HL-60/S4 treated with phorbol 12-myristate 13-acetate at 8.2 ng/mL for 4 days and 3 days (cell line): ENCODE measurements around the gene NMRK2.
"Not testable (repeated sequence)": the region's sequence is repeated elsewhere in the genome, so short reads cannot be mapped to it uniquely, and the experiment has no call there.

Experiments used
- in situ Hi-C: fragments of 300-500 bp; cut with MboI; formaldehyde crosslinking; loops from 2 replicates; pipeline ENCODE4 v1.15.0; 2022; ENCODE audit warnings: low sequenced_read_pairs

The NMRK2 gene

GRCh38 chr19:3932931-3933810 is at the start of gene NMRK2:
Gene NMRK2, plus strand, starts transcription at chr19:3933069. Its CDS starts 603 bp downstream, at chr19:3933672.
- in situ Hi-C loops, result no loop called here

GRCh38 chr19:3890591-3890990 is 42.3 kb upstream of the NMRK2 start:
- in situ Hi-C loops, result no loop called here

GRCh38 chr19:3893509-3894179 is 39.2 kb upstream of the NMRK2 start:
- in situ Hi-C loops, result no loop called here

- in situ Hi-C loops, result not testable (repeated sequence)
Measured at GRCh38 chr19:3894959-3895358, 37.9 kb upstream of the NMRK2 start.

GRCh38 chr19:3895788-3896187 is 37.1 kb upstream of the NMRK2 start:
- in situ Hi-C loops, result no loop called here

- in situ Hi-C loops, result no loop called here
Measured at GRCh38 chr19:3897936-3898335, 34.9 kb upstream of the NMRK2 start.

GRCh38 chr19:3898426-3898825 is 34.4 kb upstream of the NMRK2 start:
- in situ Hi-C loops, result no loop called here

- in situ Hi-C loops, result no loop called here
Measured at GRCh38 chr19:3899531-3900294, 33.2 kb upstream of the NMRK2 start.

- in situ Hi-C loops, result no loop called here
Measured at GRCh38 chr19:3902317-3902973, 30.4 kb upstream of the NMRK2 start.

GRCh38 chr19:3904233-3904632 is 28.6 kb upstream of the NMRK2 start:
- in situ Hi-C loops, result no loop called here

GRCh38 chr19:3907626-3908265 is 25.1 kb upstream of the NMRK2 start:
- in situ Hi-C loops, result no loop called here

- in situ Hi-C loops, result no loop called here
Measured at GRCh38 chr19:3908266-3909054, 24.4 kb upstream of the NMRK2 start.

GRCh38 chr19:3910105-3910504 is 22.8 kb upstream of the NMRK2 start:
- in situ Hi-C loops, result no loop called here

GRCh38 chr19:3914199-3914598 is 18.7 kb upstream of the NMRK2 start:
- in situ Hi-C loops, result no loop called here

- in situ Hi-C loops, result no loop called here
Measured at GRCh38 chr19:3916033-3916432, 16.8 kb upstream of the NMRK2 start.

- in situ Hi-C loops, result no loop called here
Measured at GRCh38 chr19:3919793-3920192, 13.1 kb upstream of the NMRK2 start.

- in situ Hi-C loops, result no loop called here
Measured at GRCh38 chr19:3923096-3923758, 9.6 kb upstream of the NMRK2 start.

GRCh38 chr19:3923912-3924311 is 9.0 kb upstream of the NMRK2 start:
- in situ Hi-C loops, result no loop called here

- in situ Hi-C loops, result no loop called here
Measured at GRCh38 chr19:3931041-3931440, 1.8 kb upstream of the NMRK2 start.
